Cerebellar cortex (tissue), 1 donor: ENCODE data around the gene MKI67.

Experiments
- DNase-seq: peaks from one replicate; pipeline ENCODE4 v3.0.0-alpha.2; 2015; ENCODE audit warnings: low spot score

Gene MKI67

DNA sequence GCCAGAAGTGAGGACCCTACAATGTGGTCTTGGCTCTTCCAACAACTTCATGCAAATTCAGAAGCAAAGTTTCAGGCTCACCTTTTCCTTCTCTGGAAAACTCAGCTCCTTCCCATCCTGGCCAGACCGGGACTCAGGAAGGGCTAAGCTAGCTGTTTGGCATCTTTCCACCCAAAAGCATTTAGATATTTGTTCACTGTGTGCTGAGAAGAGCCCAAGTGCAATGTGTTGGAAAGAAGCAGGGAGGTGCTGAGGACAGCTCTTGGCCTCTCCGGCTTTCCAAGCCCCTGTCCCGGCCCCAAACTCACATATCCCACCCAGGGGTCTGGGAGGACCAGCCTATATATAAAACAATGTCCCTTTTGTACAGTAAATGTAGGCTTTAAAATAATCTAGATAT, 44.5 kb downstream of the MKI67 start:
- no peak for DNase-seq

DNA sequence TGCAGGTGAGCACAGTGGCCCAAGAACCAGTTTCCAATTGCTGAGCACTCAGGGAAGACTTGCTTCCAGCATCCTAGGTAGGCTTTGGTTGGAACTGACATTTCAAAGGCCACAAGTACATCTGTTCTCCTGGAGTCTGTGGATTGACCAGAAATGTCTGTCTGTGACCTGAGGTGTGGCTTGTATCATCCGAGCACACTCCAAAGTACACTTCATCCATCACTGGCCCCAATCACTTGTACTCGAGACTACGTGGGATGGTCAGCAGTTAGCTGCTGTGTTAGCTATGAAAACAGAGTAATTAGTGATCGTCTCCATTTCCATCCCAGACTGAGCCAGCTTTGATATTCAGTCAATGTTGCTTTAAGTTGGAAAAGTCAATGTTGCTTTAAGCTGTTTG, 45.0 kb downstream of the MKI67 start:
- no peak for DNase-seq

DNA sequence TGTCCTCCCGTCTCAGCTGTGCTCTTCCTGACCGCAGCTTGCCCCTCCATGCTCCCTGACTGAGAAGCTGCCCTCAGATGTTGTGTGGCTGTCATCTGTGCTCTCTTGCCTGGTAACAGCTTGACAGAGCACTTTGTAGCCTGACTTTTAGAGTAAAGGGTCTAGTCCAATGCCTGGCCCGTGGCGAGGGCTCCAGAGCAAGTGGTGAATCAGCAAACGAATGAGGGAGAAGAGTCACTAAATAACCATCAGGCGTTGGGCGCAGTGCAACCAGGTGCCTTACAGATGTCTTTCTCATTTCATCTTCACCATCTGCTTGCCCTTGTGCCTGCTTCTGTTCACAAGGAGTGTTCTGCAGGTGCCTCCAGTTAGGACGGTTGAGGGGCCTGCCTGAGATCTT, 45.6 kb downstream of the MKI67 start:
- DNase-seq: no peak

DNA sequence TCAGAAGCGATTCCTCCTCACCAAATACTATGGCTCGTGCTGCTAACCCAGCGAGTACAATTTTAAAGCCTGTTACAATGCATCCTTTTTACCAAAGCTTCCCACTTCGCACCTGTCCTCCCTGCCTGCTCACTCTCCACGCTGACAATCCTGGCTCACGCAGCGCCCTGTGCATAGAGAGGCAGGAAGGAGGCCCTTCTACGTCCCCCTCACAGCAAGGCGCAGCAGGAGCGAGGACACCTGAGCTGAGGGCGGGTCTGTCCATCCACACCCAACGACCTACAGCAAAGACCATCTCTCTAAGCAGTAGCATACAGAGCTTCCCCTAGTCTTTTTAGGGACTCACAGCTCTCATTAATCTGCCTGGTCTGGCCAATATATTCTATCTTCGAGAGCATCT, 46.0 kb downstream of the MKI67 start:
- DNase-seq: no peak

DNA sequence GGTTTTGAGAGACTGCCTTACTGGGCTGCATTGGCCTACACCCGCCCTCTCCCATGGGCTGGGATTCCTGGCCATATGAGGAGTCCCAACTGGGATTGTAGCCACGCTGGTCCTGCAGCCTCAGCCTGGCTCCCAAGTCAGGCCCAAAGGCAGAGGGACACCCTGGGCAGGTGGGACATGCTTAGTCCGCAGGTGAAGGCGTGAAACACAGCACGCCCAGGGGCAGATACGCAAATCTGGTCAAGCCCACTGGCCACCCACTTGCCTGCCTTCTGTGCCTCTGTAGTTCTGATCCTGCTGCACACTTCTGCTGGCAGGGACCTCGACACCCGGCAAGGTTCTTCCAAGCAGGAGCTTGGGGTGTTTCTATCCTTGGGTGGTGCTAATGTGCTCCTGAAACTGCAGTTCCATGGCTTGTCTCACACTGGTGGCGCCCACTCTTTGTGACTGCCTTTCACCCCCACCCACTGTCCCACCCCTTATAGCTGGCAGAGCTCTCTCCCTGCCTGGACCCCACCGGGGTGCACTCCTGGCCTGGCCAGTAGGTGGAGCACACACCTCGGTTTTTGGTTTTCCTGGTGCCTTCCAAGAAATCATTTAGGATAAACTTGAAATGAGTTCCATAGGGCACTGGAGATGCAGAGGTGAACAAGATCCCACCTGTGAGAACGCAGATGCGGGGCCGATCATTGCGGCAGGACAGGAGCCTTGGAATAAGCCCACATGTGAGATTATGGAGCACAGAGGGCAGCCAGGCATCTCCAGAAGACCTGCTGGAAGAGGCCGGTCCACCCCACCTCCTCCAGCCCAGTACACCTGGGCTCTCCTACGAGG, 47.9 kb downstream of the MKI67 start:
- DNase-seq: peak; percentile 19

DNA sequence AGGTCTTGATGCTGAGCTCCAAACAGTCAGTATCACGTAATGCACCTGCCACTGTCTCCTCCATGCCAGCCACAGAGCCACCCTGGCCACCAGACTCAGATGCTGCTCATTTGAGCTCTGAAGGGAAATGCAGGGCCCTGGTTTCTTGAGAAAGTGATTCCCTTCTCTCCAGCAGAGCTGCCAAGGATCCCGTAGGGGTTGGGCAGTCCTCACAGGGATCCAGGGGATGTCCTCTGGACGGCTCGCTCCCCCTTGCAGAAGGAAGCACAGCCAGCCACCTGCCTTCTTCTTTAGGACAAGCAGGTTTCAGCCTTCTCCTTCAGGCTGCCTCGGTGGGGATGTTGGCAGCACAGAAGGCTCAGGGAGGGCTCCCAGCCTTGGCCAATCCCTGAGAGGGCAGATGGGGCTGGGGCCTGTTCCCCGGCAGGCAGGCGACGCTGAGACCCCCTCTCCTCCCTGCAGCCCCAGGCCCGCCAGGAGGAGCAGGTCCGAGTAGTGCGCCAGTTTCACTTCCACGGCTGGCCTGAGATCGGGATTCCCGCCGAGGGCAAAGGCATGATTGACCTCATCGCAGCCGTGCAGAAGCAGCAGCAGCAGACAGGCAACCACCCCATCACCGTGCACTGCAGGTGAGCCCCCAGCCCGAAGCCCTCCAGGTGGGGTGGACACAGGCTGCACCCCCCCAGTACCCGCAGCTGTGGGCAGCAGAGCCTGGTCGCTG, 48.9 kb downstream of the MKI67 start:
- no peak for DNase-seq

DNA sequence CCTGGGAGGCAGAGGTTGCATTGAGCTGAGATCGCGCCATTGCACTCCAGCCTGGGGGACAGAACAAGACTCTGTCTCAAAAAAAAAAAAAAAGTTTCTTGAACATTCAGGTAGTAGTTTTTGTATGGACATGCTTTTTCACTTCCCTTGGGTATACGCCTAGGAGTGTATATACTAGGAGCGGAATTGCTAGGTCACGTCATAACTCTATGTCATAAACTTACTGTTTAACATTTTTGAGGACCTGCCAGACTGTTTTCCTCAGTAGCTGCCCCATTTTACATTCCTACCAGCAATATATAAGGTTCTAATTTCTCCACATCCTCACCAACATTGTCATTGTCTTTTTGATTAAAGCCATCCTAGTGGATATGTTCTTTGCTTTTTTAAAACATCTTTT, 51.6 kb downstream of the MKI67 start:
- no peak for DNase-seq

DNA sequence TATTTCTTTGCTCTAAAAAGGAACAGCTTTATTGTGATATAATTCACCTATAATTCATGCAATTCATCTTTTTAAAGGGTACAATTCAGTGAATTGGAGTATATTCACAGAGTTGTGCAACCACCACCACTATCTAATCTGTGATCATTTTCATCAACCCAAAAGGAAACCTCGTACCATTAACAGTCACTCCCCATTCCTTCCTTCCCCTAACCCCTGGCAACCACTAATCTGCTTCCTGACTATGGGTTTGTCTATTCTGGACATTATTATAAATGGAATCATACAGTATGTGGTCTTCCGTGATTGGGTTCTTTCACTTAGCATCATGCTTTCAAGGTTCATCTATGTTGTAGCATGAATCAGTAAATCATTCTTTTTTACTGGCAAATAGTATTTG, 52.3 kb downstream of the MKI67 start:
- DNase-seq: no peak

DNA sequence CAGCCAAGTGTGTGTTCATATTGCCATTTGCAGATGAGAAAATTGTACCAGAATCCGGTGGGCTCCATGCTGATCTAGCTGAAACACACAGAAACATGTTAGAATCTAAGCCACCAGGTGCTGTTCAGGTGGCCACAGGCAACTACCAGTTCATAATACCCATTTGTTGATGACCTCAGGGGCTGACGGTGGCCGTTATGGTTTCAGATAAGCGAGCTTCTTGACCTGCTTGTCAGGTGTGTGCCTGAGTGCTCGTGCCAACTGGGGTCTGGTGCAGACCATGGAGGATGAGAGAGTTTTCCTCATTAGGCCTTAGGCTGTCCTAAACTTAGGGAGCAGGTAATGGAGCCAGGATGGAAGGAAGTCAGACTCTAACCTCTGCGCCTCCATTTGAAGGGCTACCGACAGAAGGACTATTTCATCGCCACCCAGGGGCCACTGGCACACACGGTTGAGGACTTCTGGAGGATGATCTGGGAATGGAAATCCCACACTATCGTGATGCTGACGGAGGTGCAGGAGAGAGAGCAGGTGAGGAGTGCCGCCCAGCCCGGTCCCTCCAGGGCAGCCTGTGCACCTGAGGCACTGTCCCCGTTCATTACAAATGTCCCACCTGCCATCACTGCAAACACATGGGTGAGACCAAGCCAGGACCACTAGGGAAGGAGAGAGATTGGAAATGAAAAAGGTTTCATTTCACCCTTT, 53.1 kb downstream of the MKI67 start:
- no peak for DNase-seq

DNA sequence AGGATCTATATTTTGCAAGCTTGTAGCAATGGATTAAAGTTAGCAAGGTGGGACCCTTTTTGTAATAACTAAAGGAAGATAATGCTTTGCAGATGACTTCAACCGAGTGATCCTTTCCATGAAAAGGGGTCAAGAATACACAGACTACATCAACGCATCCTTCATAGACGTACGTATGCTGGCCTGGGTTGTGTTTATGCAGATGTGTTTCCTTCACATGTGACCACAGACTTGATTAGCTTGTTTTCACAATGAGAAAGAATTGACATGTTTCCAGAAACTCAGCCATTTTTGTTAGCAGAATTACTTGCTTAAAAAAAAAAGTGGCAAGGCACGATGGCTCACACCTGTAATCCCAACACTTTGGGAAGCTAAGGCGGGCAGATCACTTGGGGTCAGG, 54.2 kb downstream of the MKI67 start:
- no peak for DNase-seq

DNA sequence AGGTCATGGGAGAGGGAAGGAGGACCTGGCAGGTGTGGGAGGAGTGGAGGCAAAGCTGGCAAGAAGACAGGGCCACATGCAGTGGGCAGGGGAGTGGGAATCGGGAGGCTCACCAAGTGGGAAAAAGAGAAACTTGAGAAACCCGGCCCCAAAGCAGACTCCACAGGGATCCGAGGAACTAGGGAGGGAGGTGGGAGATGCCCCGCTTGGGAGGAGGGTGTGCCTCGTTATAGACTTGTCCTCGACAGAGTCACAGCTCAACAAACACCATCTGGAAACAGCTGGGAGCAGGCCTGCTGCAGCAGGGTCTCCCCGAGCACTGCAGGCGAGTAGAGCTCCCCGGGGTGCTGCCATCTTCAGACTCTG, 54.8 kb downstream of the MKI67 start:
- no peak for DNase-seq

DNA sequence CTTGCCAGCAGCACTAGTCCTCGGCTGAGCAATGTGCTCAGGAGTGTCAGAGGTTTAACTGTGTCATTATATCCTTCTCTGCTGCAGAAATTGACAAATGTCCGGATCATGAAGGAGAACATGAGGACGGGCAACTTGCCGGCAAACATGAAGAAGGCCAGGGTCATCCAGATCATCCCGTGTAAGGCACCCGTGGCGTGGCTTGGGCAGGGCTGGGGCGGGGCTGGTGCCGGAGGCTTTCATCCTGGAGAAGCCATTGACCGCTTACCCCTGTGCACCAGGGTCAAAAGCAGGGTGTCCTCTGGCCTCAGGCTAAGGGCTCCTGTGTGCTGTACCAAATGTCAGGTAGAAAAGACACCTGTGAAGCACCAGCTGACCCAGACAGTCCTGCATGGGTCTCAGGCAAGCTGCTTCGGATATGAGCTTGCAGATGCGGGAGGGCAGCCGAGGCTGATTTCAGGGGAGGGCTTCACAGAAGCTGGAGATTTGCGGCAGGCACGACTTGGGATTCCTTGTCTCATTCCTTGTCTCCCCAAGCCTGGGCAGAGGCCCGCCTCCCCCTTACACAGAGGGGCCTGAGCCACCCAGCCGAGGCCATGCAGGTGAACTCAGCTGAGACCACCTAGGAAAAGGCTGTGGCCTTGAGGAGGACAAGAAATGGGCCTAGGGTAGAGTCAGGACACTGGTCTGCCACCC, 55.4 kb downstream of the MKI67 start:
- no peak for DNase-seq

DNA sequence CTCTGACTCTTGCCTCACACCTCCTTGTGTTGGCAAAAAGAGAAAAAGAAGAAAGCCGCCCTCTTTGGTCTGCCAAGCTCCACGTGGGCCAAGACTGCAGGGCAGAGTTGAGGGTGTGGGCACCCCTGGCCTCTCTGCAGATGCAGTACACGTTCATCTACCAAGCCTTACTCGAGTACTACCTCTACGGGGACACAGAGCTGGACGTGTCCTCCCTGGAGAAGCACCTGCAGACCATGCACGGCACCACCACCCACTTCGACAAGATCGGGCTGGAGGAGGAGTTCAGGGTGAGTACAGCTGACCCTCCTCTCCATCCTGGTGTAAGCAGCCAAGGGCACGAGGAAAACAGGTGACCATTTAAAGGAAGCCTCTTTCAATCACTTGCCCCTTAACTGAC, 56.1 kb downstream of the MKI67 start:
- DNase-seq: no peak

DNA sequence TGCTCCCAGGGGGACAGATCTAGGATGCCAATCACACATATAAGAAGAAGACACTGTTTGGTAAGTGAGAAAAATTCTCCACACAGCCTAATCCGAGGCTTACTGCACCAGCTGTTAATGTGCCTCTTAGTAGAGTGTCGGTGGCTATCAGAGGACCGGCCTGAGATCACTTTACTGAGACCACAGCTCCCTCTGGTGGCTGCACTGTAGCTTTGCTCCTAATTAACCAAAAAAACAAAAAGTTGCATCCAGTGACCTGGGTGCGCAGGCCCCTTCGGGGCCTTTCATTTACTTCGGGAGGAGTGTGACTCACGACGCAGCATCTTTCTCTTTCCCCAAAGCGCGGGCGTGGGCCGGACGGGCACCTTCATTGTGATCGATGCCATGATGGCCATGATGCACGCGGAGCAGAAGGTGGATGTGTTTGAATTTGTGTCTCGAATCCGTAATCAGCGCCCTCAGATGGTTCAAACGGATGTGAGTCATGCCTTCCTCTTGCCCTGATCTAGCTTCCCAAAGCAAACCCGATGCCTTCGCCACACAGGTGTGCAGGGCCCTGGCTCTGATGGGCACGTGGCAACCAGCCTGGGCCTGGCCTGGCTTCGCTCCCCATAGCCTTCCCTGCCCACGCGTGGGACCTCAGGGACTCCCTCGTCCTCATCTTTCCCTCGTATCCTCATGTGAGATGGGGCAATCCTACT, 56.7 kb downstream of the MKI67 start:
- peak; percentile 80 for DNase-seq

DNA sequence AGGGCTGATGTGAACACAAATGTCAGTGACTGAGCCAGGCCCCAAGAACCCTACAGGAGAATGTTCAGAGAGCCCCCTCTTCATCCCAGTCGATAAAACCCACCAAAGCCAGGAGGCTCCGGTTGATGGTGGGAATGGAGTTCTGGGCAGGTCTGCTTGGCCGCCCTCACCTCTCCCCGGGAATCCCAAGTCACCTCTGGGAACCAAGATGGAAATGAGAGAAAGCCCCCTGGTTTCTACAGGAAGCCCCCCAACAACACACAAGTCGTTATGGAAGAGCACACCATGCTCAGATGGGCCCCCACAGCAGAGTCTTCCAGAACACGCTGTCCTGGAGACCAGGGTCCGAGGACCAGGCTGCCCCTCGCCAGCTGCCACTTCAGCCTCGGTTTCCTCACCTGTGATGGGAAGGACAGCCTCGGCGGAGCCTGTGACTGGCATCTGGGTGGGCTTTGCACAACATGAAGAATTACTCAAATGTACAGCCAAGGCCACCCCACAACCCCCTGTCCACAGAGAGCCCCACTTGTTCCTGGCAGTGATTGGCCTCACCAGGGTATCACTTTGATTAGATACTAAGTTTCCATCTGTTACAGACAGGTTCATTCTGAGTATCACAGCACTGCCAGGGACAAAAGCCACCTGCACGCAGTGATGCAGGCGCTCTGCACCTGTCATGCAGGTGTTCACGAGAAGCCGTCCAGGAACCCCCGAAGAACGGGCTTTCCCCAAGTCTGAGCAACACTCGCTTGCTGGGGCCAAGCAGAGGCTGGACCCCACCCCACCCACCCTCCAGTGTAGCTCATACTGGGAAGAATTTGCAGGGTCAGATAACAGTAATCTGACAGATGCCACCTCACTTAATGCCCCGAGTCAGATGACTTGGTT, 57.6 kb downstream of the MKI67 start:
- DNase-seq: no peak

DNA sequence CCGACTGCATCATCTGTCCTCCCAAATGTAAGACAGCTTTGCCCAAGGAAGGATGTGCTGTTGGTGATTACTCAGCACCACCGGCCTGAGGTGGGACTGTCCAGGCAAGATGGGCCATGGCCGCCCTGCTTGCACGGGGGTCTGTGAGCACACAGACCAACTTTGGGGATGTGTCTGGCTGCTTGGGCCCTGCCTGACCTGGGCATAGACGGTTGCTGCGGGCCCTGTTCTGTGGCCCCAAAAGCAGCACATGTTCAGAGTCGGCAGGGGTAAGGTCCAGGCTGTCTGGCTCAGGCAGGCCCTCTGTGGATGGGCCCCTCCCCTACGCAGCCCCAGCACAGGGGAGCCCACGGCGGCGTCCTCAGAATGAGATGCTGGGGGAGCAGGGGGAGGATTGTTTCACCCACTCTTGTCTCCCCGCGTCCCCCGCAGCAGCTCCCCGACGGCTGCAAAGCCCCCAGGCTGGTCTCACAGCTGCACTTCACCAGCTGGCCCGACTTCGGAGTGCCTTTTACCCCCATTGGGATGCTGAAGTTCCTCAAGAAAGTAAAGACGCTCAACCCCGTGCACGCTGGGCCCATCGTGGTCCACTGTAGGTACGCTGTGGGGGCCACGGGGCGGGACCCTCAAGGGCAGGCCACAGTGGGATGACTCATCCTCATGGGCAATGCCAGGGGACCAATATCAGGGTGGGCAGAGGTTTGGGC, 58.4 kb downstream of the MKI67 start:
- no peak for DNase-seq

DNA sequence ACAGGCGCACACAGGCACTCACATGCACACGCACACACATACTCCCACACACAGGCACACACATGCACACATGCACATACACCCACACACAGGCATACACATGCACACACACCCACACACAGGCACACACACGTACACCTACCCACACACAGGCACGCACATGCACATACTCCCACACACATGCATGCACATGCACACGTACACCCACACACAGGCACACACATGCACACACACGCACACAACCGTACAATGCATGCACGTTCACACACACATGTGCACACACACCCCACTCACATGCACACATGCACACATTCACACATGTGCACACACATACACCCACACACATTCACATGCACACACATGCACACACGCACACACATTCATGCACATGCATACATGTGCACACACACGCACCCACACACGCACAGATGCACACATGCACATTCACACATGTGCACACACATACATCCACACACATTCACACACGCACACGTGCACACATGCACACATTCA, 59.3 kb downstream of the MKI67 start:
- DNase-seq: no peak

DNA sequence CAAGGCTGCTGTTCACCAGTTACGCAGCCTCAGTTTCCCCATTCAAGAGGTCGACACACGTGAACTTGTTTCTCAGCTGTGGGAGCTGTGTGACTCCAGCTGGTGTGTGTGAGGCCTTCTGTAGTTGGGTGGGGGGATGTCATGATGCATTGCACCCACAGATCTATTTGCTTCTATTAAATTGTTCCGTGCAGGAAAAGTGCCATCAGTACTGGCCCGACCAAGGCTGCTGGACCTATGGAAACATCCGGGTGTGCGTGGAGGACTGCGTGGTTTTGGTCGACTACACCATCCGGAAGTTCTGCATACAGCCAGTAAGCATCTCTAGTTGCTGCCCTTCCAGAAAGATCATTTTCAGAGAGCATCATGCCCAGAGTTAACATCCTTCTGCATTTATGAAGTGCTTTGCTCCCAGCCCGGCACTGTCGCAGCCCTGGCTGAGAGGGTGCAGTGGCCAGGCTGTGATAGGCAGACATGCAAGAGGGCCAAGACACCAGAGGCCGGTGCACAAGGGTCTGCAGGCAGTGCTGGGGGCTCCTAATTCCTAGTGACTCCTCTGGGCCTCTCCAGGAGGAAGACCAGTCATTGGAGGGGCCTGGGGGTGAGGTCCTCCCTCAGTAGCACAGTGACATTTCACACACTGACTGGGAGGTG, 60.2 kb downstream of the MKI67 start:
- no peak for DNase-seq

DNA sequence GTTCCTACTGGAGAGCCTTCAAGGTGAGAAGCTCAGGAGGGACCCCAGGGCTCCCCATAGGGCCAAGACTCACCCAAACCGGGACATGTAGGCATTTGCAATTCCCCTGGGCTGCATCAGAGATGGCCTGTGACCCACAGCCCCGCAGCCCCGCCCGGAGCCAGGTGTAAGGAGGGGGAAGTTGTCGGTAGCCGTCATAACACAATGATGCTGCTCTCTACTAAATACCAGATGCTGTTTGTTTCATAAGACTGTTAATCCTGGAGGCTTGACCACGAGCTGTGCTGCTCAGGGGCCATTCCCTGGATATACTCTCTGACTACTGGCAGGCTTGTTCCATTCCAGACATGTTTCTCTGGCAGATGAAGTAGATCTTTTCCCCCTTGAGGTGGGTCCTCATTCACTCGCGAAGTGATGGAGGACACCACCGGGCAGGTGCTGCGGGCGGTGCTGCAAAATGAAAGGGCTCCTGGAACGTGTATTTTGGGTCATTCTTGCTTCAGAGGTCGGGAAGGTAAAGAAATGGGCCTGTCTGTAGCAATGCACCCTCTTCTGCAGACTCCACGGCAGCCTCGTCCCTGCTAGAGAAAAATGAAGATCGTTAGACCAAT, 61.1 kb downstream of the MKI67 start:
- DNase-seq: no peak
